Activated T-helper 1 cell treated with Interleukin-2 at 50 U/mL for 16 hours (primary cell): ENCODE results near the gene IL1F10.
"Not testable (repeated sequence)": the region's sequence is repeated elsewhere in the genome, so short reads cannot be mapped to it uniquely, and the experiment has no call there.

Source experiments
- DNase-seq: peaks from one replicate; pipeline ENCODE4 v3.0.0-alpha.2; 2020; ENCODE audit warnings: low read depth

Gene IL1F10

GRCh38 chr2:113081488-113082210 lies 13.9 kb downstream of the IL1F10 start:
- DNase-seq = no peak

- no peak for DNase-seq
Measured at GRCh38 chr2:113083296-113083695, 15.5 kb downstream of the IL1F10 start.

DNA sequence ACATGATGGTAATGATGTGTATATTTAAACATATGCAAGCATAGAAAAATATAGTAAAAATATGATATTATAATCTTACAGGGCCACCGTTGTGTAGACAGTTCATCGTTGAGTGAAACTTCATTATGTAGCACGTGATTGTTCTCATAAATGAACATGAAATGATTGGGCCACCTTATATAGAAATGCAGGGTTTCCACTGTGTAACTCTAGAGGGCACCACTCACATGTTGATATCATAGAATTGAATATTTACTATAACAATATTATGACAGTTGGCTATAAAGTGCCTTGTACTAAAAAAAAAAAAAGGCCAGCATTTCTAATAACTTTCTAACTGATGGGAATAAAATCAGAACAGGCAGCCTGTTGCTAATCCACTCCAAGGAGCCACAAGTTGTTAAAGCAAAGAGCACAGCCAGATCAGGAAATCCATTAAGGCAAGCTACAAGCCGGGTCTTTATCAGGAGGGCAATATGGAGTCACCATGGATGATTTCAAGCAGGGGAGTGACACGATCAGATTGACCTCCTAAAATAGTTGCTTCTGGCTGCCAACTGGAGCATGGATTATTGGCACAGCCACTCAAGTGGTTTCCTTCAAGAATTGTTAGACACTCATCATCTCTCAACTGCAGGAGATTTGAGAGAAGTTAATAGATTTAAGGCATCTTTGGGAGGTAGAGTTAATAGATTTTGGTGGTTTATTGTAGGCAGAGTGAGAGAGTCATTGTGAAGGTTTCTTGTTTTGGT lies 16.7 kb downstream of the IL1F10 start:
- no peak for DNase-seq

DNA sequence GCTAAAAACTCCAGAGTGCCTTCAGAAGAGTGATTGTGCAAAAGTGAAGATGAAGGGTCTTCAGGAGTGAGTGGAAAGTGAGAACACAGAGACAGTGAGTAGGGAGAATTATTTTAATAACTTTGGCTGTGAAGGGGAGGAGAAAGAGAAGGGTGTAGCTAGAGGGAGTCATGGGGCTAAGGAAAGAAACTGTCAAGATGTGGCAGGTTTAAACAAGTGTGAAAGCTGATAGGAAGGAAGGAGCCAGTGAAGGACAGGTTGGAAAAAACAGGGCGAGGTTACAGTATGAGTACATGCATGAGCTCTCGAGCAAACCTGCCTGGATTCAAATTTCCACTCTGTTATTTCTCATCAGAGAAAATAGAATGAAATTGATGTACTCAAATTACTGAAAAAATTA lies 17.8 kb downstream of the IL1F10 start:
- DNase-seq = no peak

DNA sequence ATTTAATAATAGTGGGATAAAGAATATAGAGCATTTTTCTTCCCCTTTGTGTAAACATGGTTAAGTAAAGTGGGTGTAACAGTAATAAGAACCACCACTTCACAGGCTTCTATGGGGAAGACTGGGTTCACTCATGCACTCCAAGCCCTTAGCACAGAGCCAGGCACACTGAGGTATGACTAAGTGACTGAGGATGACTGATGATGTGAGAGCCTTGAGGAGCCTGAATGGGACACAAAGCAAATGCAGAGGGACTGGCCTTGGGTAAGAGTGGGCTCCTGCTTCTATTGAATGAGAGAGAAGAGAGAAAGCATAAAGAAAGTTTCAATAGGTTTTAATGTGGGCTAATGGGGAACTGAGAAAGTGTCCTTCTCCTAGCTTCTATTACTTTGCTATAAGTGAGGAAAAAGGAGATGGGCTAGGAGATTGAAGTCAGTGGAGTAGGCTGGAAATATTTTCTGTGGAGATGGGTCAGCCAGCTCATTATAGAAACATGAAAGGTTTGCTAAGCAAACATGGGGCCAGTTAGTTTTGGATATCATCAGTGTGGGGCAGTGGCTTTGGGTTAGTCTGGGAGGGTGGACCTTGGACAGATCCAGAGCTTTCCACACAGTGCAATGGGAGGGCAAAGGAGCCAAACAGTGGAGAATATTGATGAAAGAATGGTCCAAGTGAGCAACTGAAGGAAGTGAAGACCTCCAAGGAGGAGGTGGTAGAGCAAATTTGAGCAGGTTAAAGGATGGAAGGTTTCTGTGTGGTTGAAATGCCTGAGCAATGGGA lies 20.6 kb downstream of the IL1F10 start:
- no peak for DNase-seq

GRCh38 chr2:113089916-113090315 lies 22.1 kb downstream of the IL1F10 start:
- DNase-seq = no peak

GRCh38 chr2:113091231-113091896 lies 23.6 kb downstream of the IL1F10 start:
- no peak for DNase-seq

DNA sequence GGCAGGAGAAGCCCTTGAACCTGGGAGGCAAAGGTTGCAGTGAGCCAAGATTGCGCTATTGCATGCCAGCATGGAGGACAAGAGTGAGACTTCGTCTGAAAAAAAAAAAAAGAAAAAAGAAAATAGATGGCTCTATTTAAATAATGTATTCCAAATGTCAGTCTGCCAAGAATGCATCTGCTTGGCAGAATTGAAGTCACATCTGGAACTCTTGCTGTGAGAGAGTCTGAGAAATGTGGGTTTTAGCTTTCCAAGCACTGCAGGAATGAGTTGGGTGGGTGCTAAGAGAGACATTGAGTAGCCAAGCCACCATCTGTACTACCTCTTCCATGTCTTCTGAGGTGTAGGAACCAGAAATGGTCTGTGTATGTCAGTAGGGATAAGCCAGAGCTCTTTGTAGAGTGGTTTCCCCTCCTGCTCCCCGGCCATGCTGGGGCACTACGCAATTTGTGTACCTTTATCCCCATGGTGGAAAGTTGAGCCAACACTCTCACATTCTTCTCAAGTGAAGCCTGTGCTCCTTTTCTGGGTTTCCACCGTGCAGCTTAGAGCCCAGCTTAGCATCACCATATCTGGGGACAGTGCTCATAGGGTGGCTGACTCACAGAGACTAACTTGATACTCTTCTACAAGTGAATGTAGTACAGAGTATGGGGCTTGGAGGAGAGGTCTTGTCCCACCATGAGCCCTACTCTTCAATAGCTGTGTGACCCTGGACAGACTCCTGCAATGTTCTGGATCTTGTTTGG lies 25.3 kb downstream of the IL1F10 start:
- no peak for DNase-seq

DNA sequence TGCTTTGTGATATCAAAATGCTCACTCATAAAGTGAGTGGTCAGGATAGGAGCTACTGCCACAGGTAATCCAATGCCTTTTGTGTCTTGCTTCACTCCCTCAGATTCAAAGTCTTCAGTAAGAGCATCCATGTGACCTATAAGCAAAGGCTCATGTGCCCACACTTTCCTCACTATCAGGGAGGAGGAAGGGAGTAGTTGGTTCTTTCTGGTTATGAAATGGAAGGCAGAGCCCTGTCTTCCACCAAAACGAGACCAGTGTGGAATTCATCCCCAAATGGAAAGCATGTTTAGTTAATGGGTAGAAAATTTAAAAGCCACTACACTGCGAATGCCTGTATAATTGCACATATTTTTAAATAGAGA lies 25.8 kb downstream of the IL1F10 start:
- DNase-seq = no peak

DNA sequence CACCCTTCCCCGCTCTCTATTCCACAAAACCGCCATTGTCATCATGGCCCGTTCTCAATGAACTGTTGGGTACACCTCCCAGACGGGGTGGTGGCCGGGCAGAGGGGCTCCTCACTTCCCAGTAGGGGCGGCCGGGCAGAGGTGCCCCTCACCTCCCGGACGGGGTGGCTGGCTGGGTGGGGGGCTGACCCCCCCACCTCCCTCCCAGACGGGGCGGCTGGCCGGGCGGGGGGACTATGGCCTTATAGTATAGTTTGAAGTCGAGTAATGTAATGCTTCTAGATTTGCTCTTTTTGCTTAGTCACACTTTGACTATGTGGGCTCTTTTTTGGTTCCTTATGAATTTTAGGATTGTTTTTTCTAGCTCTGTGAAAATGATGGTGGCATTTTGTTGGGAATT lies 28.5 kb downstream of the IL1F10 start:
- not testable (repeated sequence) for DNase-seq

GRCh38 chr2:113096842-113097618 lies 29.3 kb downstream of the IL1F10 start:
- not testable (repeated sequence) for DNase-seq

GRCh38 chr2:113098041-113098440 lies 30.3 kb downstream of the IL1F10 start:
- DNase-seq = no peak

GRCh38 chr2:113098532-113098931 lies 30.8 kb downstream of the IL1F10 start:
- no peak for DNase-seq

GRCh38 chr2:113102133-113102532 lies 34.4 kb downstream of the IL1F10 start:
- no peak for DNase-seq

DNA sequence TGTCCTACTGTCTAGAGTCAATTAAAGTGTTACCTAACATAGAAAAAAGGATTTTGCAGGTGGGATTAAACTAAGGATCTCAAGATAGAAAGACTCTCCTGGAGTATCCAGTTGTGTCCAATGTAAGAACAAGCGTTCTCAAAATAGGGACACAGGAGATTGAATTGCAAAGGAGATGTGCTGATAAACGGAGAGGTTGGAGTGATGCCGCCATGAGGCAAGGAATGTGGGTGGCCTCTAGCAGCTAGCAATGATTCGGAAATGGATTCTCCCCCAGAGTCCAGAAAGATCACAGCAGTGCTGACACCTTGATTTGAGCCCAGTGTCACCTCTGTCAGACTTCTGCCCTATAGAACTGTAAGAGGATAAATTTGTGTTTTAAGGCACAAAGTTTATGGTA lies 35.5 kb downstream of the IL1F10 start:
- no peak for DNase-seq

DNA sequence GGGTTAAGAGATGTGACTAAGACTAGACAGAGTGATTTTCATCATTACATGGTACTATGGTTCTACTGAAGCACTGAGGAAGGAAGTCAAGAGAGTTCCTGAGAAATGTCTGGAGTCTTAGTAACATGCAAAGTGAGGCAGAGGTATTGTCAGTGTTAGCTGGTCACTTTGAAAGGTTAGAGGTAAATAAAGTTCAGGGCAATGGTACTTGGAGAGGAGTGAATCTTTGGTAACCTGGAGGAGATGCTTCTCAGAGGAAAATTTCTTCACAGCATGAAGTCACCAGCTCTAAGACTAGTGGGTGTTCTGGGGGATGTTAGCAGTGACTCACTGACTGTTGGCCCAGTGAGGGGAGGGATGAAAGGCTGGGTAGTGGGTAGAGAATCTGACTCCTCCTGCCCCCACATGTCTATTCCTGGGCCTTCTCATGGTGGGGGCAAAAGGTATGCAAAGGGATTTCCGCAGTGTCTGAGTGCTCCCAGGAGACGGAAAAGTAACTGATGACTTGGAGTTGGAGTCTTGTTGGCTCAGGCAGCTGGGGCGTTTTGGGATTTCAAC lies 36.4 kb downstream of the IL1F10 start:
- DNase-seq = no peak

GRCh38 chr2:113105047-113105785 lies 37.4 kb downstream of the IL1F10 start:
- no peak for DNase-seq

GRCh38 chr2:113111121-113111520 lies 43.4 kb downstream of the IL1F10 start:
- DNase-seq = no peak

GRCh38 chr2:113111823-113112287 lies 44.1 kb downstream of the IL1F10 start:
- no peak for DNase-seq

- DNase-seq = no peak
Measured at GRCh38 chr2:113112441-113112840, 44.7 kb downstream of the IL1F10 start.
